Transverse colon (tissue), 4 donors: ENCODE data around the gene PIAS4. TPM values are rescaled to one million over a fixed set of nuclear protein-coding genes. Genes with fewer than 3 reads are reported as not detected.

ENCODE experiments used
- DNase-seq: peaks from one replicate; pipeline ENCODE4 v3.0.0-alpha.2; 2019
- H3K27ac ChIP-seq, 4 donors: fragments of 200-600 bp; sonication (generic); 2 replicates each; pipeline ENCODE4 v1.5.1; 2016 to 2018; ENCODE audit warnings: inconsistent platforms in 4 of 4
- H3K27me3 ChIP-seq: fragments of 200-600 bp; sonication (generic); 2 replicates; pipeline ENCODE4 v1.5.1; 2017; ENCODE audit warnings: inconsistent platforms
- H3K36me3 ChIP-seq, 4 donors: fragments of 200-600 bp; sonication (generic); 2 replicates each; pipeline ENCODE4 v1.5.1; 2017 to 2019; ENCODE audit warnings: inconsistent platforms in 4 of 4
- H3K4me1 ChIP-seq, 4 donors: fragments of 200-600 bp; sonication (generic); 2 replicates each; pipeline ENCODE4 v1.5.1; 2017 to 2020; ENCODE audit warnings: inconsistent platforms in 4 of 4
- H3K4me3 ChIP-seq, 4 donors: fragments of 200-600 bp; sonication (generic); 1 replicate in 1 of 4; 2 replicates in 3 of 4; pipeline versions ENCODE4 v1.5.1 to v1.6.1; 2017 to 2019; ENCODE audit warnings: inconsistent platforms in 4 of 4
- H3K9me3 ChIP-seq, 2 donors: fragments of 200-600 bp; sonication (generic); 2 replicates each; pipeline ENCODE4 v1.5.1; 2017 to 2019; ENCODE audit warnings: inconsistent platforms in 2 of 2
- CTCF ChIP-seq, 5 experiments: fragments of 200-600 bp in 3 of 5; fragments of 450-650 bp in 2 of 5; sonication (generic) in 3 of 5; IDR thresholded peaks; 1 replicate in 2 of 5; 2 replicates in 3 of 5; pipeline ENCODE4 v1.5.1; 2016 to 2017; ENCODE audit warnings: antibody characterized with exemption in 5 of 5, inconsistent platforms in 3 of 5, mild to moderate bottlenecking in 2 of 5, moderate library complexity in 1 of 5
- EP300 ChIP-seq: sonication (generic); formaldehyde crosslinking; IDR thresholded peaks from one replicate; pipeline ENCODE4 v1.6.1; 2017; ENCODE audit warnings: antibody characterized with exemption, low read depth
- POLR2A ChIP-seq: fragments of 450-650 bp; IDR thresholded peaks from one replicate; pipeline ENCODE4 v1.6.1; 2016; ENCODE audit warnings: antibody characterized with exemption, mild to moderate bottlenecking, moderate library complexity
- POLR2AphosphoS5 ChIP-seq, 3 donors: sonication (generic); formaldehyde crosslinking; IDR thresholded peaks; one replicate each; pipeline ENCODE4 v1.6.1; 2016; ENCODE audit warnings: antibody characterized with exemption in 3 of 3
- WGBS, 2 donors: methylation state at CpG; one replicate each; pipeline ENCODE4 v1.1.5; 2018; ENCODE audit warnings: low coverage in 1 of 2; 5-methylcytosine and 5-hydroxymethylcytosine counted together
- in situ Hi-C, 4 donors: fragments of 200-750 bp; cut with MboI; loops; one replicate each; pipeline versions ENCODE4 v1.15.0 to v1.15.1; 2017; ENCODE audit warnings: low sequenced_read_pairs in 3 of 4, low pct_ligation_motif_present in 1 of 4, low pct_unique_long_range_greater_than_20kb in 1 of 4
- intact Hi-C: fragments of 100-400 bp; cut with DNase I; formaldehyde crosslinking; loops from one replicate; pipeline ENCODE4 v1.15.1; 2023; ENCODE audit warnings: low total_unique reads
- small RNA-seq, 4 donors: library from RNA; depleted of rRNA; stranded (forward); fragments of <200 nt; gene quantifications; one replicate each; pipeline ENCODE3, GENCODE V24; 2016
- total RNA-seq, 4 donors: library from RNA; depleted of rRNA; stranded (reverse); fragments of >200 nt; gene quantifications; one replicate each; pipeline ENCODE4 v1.1.0, GENCODE V29; 2016

The PIAS4 gene
- total RNA-seq, 4 donors from 2014 or later = 15.5 to 110 (median 23.0) TPM

- no peaks in the 10 kb centered on the region for H3K9me3 ChIP-seq
- DNase-seq = peak; percentile 84
- TF ChIP-seq POLR2A = peak; percentile 20
- TF ChIP-seq CTCF (IDR thresholded peaks at IDR 0.05) = no peak
- TF ChIP-seq EP300 = no peak
- TF ChIP-seq POLR2AphosphoS5 (IDR thresholded peaks at IDR 0.05) = peak in 1 of 3 donors; percentile 8
- WGBS, 2 donors = 37 to 40% methylated on average over 1 to 17 of the region's 17 CpGs
- peak overlapping the region; percentile 68 to 81 (median 81) for H3K27ac ChIP-seq
- intact Hi-C loops = no loop called here
- peaks cover 9 to 50% (median 27%) of the 10 kb centered on the region in 4 donors for H3K4me1 ChIP-seq
- H3K27me3 ChIP-seq = no peaks in the 10 kb centered on the region
- H3K36me3 ChIP-seq = peaks cover 0 to 9% (median 0%) of the 10 kb centered on the region in 4 donors
- H3K4me3 ChIP-seq = no peak overlapping the region
- in situ Hi-C loops = no loop called here
These were observed 78.9 kb downstream of the PIAS4 start for GRCh38 chr19:4086411-4086867.

- peak overlapping the region in 2 of 4 donors; percentile 6 to 42 for H3K27ac ChIP-seq
- DNase-seq = no peak
- H3K36me3 ChIP-seq = peaks cover 0 to 9% (median 0%) of the 10 kb centered on the region in 4 donors
- in situ Hi-C loops = no loop called here
- no peaks in the 10 kb centered on the region for H3K9me3 ChIP-seq
- intact Hi-C loops = no loop called here
- H3K4me1 ChIP-seq = peaks cover 9 to 50% (median 27%) of the 10 kb centered on the region in 4 donors
- TF ChIP-seq EP300 (no peak), CTCF (IDR thresholded peaks at IDR 0.05) (no peak), POLR2AphosphoS5 (IDR thresholded peaks at IDR 0.05) (peak in 1 of 3 donors; percentile 3), POLR2A (no peak)
- H3K27me3 ChIP-seq = no peaks in the 10 kb centered on the region
- 84% methylated on average over 29 of the region's 31 CpGs; no CpG with 5 or more reads in 1 of the 2 donors for WGBS, 2 donors
- no peak overlapping the region for H3K4me3 ChIP-seq
These were observed 80.5 kb downstream of the PIAS4 start for GRCh38 chr19:4087787-4088679.

GRCh38 chr19:4088975-4089374 lies 81.4 kb downstream of the PIAS4 start:
- Histone ChIP-seq H3K27me3 (no peaks in the 10 kb centered on the region), H3K36me3 (peaks cover 0 to 9% (median 0%) of the 10 kb centered on the region in 4 donors), H3K9me3 (no peaks in the 10 kb centered on the region), H3K27ac (peak overlapping the region; percentile 23 to 60 (median 48)), H3K4me3 (no peak overlapping the region), H3K4me1 (peaks cover 3 to 43% (median 21%) of the 10 kb centered on the region in 4 donors)
- WGBS, 2 donors = 68% methylated on average over 2 of the region's 2 CpGs; no CpG with 5 or more reads in 1 of the 2 donors
- intact Hi-C loops (no loop called here), in situ Hi-C loops (no loop called here)
- no peak for DNase-seq
- no peak for TF ChIP-seq POLR2AphosphoS5 (IDR thresholded peaks at IDR 0.05)
- no peak for TF ChIP-seq CTCF (IDR thresholded peaks at IDR 0.05)
- no peak for TF ChIP-seq EP300

Small RNAs within 50 kb of the gene (small RNA-seq; reads per million reads assigned to genes)
- 12.5 to 19.3 (median 17.6) reads per million in 4 donors for gene SNORD37

Other genes with a start within 250 kb of the PIAS4 start
- 100 to 1,000 TPM in 2 of 4 donors, 10 to 100 TPM in 2; 24.0 to 284 (median 95.7) TPM for gene APBA3, start 246.0 kb upstream of the PIAS4 start, total RNA-seq
- 10 to 100 TPM; 38.0 to 72.2 (median 52.1) TPM for gene MRPL54, start 245.1 kb upstream of the PIAS4 start, total RNA-seq
- gene RAX2, start 235.5 kb upstream of the PIAS4 start, total RNA-seq = not detected
- gene MATK, start 221.4 kb upstream of the PIAS4 start, total RNA-seq = 1 to 10 TPM in 2 of 4 donors, under 1 TPM in 1, not detected in 1; 0.60 to 6.1 (median 2.9) TPM
- gene ZFR2, start 138.7 kb upstream of the PIAS4 start, total RNA-seq = not detected
- under 1 TPM in 3 of 4 donors, not detected in 1; 0.32 to 0.60 (median 0.55) TPM for gene ATCAY, start 127.1 kb upstream of the PIAS4 start, total RNA-seq
- gene NMRK2, start 74.7 kb upstream of the PIAS4 start, total RNA-seq = under 1 TPM in 1 of 4 donors, not detected in 3; 0.41 TPM
- 10 to 100 TPM; 54.6 to 89.0 (median 82.3) TPM for gene DAPK3, start 36.6 kb upstream of the PIAS4 start, total RNA-seq
- 1,000 to 10,000 TPM; 1,013 to 1,686 (median 1,532) TPM for gene EEF2, start 22.3 kb upstream of the PIAS4 start, total RNA-seq
- 100 to 1,000 TPM; 101 to 224 (median 141) TPM for gene ZBTB7A, start 59.2 kb downstream of the PIAS4 start, total RNA-seq
- 100 to 1,000 TPM; 136 to 199 (median 195) TPM for gene MAP2K2, start 116.4 kb downstream of the PIAS4 start, total RNA-seq
- gene CREB3L3, start 145.9 kb downstream of the PIAS4 start, total RNA-seq = 10 to 100 TPM in 1 of 4 donors, 1 to 10 TPM in 2, not detected in 1; 1.1 to 16.4 (median 2.3) TPM
- 100 to 1,000 TPM; 141 to 215 (median 194) TPM for gene SIRT6, start 174.8 kb downstream of the PIAS4 start, total RNA-seq
- 1 to 10 TPM; 1.2 to 6.4 (median 2.1) TPM for gene ANKRD24, start 175.0 kb downstream of the PIAS4 start, total RNA-seq
- gene EBI3, start 221.8 kb downstream of the PIAS4 start, total RNA-seq = 1 to 10 TPM in 2 of 4 donors, under 1 TPM in 1, not detected in 1; 0.96 to 3.7 (median 3.7) TPM
- 10 to 100 TPM in 3 of 4 donors, 1 to 10 TPM in 1; 9.6 to 24.3 (median 17.1) TPM for gene YJU2, start 239.3 kb downstream of the PIAS4 start, total RNA-seq